K562 (cell line): Measurements from ENCODE around the gene PRR14L. TPM values are rescaled to one million over a fixed set of nuclear protein-coding genes. Genes with fewer than 3 reads are reported as not detected.

Experiments used
- ATAC-seq: fragments of 200-7000 bp; cut with Tn5 transposase; 3 replicates; pipeline ENCODE4 v1.9.1; 2020; ENCODE audit warnings: moderate library complexity
- BruUV-seq: library from RNA; stranded (reverse); fragments of 400-500 nt; replicated peaks from 2 replicates; lab custom pipeline; 2021; lab: Mats Ljungman, UMichigan
- CTCF ChIA-PET: fragments of 300-600 bp; formaldehyde crosslinking; extraction: SDS; loops from one replicate; lab custom pipeline; 2021; ENCODE audit warnings: low intra/inter-chr PET ratio; lab: Yijun Ruan, JAX
- POLR2A ChIA-PET: fragments of 300-600, 350-650 bp; sonication (Branson Sonifier 250); formaldehyde crosslinking; extraction: SDS; loops from one replicate; lab custom pipeline; 2021; ENCODE audit warnings: antibody characterized with exemption, inconsistent platforms; lab: Yijun Ruan, JAX
- DNase-seq, 4 experiments: peaks; one replicate each; pipeline versions ENCODE4 v3.0.0 to v3.0.0-alpha.2; 2011 to 2018; ENCODE audit warnings: low spot score in 3 of 4, mixed read lengths in 3 of 4; ENCODE audit errors: extremely low read depth in 1 of 4
- FAIRE-seq: peaks from 2 replicates; lab custom pipeline; 2011; peaks lifted over from hg19 to GRCh38; lab: Jason Lieb, UNC
- H2AFZ ChIP-seq: 2 replicates; pipeline ENCODE4 v1.6.0; 2011; ENCODE audit warnings: low read depth, low read length, control low read depth, inconsistent platforms
- H3K27ac ChIP-seq: fragments of 200-600 bp; 3 replicates; pipeline ENCODE4 v1.8.0; 2011; ENCODE audit warnings: low read depth, mild to moderate bottlenecking, control low read depth, inconsistent platforms, low read length, moderate library complexity, mixed read lengths; ENCODE audit errors: extremely low read depth
- H3K27me3 ChIP-seq, 2 experiments: fragments of 300-600 bp in 1 of 2; 2 replicates in 1 of 2; 3 replicates in 1 of 2; pipeline versions ENCODE4 v1.6.0 to v1.8.0; 2011; ENCODE audit warnings: inconsistent platforms in 2 of 2, low read length in 2 of 2, mild to moderate bottlenecking in 1 of 2, mixed read lengths in 1 of 2, moderate library complexity in 1 of 2; ENCODE audit not compliant: control insufficient read depth in 2 of 2, insufficient read depth in 2 of 2
- H3K36me3 ChIP-seq: fragments of 300-600 bp; 3 replicates; pipeline ENCODE4 v1.8.0; 2011; ENCODE audit warnings: mild to moderate bottlenecking, low read length, inconsistent platforms; ENCODE audit not compliant: control insufficient read depth, insufficient read depth
- H3K4me1 ChIP-seq, 2 experiments: fragments of 200-600 bp in 1 of 2; replicated peaks in 1 of 2; 2 replicates in 1 of 2; 3 replicates in 1 of 2; pipeline versions ENCODE4 v1.5.1 to v1.8.0; 2011; ENCODE audit warnings: inconsistent platforms in 2 of 2, low read length in 2 of 2, mild to moderate bottlenecking in 1 of 2, mixed read lengths in 1 of 2, moderate library complexity in 1 of 2; ENCODE audit not compliant: control insufficient read depth in 2 of 2, insufficient read depth in 2 of 2
- H3K4me2 ChIP-seq: 2 replicates; pipeline ENCODE4 v1.6.1; 2011; ENCODE audit warnings: low read length, control low read depth, inconsistent platforms, mixed read lengths; ENCODE audit not compliant: insufficient read depth
- H3K4me3 ChIP-seq: fragments of 200-600 bp; sonication (generic), shearing (Covaris generic); 2 replicates; pipeline ENCODE4 v1.5.1; 2016; ENCODE audit warnings: control low read depth, inconsistent platforms
- H3K79me2 ChIP-seq: fragments of 200-600 bp; 3 replicates; pipeline ENCODE4 v1.8.0; 2011; ENCODE audit warnings: low read length, inconsistent platforms; ENCODE audit not compliant: control insufficient read depth, insufficient read depth
- H3K9ac ChIP-seq, 2 experiments: 2 replicates each; pipeline versions ENCODE4 v1.6.0 to v1.6.1; 2011; ENCODE audit warnings: low read depth in 2 of 2, low read length in 2 of 2, control low read depth in 1 of 2, inconsistent platforms in 1 of 2, mild to moderate bottlenecking in 1 of 2, mixed read lengths in 1 of 2; ENCODE audit not compliant: insufficient read depth in 1 of 2
- H3K9me1 ChIP-seq: one replicate; pipeline ENCODE4 v1.6.0; 2011; ENCODE audit warnings: inconsistent platforms, mild to moderate bottlenecking, low read length, moderate library complexity; ENCODE audit not compliant: control insufficient read depth, insufficient read depth
- H3K9me3 ChIP-seq: replicated peaks from 2 replicates; pipeline ENCODE4 v1.5.1; 2011; ENCODE audit warnings: low read depth, low read length, inconsistent platforms; ENCODE audit not compliant: control insufficient read depth, insufficient read depth
- H4K20me1 ChIP-seq: replicated peaks from 2 replicates; pipeline ENCODE4 v1.6.1; 2011; ENCODE audit warnings: low read length, inconsistent platforms, mixed read lengths; ENCODE audit not compliant: control insufficient read depth, insufficient read depth
- BMI1 ChIP-seq: fragments of 150-350 bp; IDR thresholded peaks from 2 replicates; pipeline ENCODE4 v1.6.1; 2014; ENCODE audit warnings: low read length
- ELF2 ChIP-seq: fragments of 250-450 bp; sonication (Bioruptor Pico); IDR thresholded peaks from 2 replicates; pipeline ENCODE4 v1.5.0; 2021; ENCODE audit warnings: mild to moderate bottlenecking
- ETS2 ChIP-seq: IDR thresholded peaks from 2 replicates; pipeline ENCODE4 v1.6.1; 2016; ENCODE audit warnings: borderline replicate concordance, missing genetic modification characterization, mild to moderate bottlenecking, moderate library complexity, missing compliant biosample characterization; ENCODE audit not compliant: poor library complexity, severe bottlenecking
- KLF16 ChIP-seq: IDR thresholded peaks from 2 replicates; pipeline ENCODE4 v1.6.1; 2016; ENCODE audit warnings: antibody characterized with exemption
- RAD21 ChIP-seq, 2 experiments: fragments of 250-450 bp in 1 of 2; fragments of 450-650 bp in 1 of 2; sonication (Bioruptor Pico) in 1 of 2; formaldehyde crosslinking in 1 of 2; IDR thresholded peaks in 1 of 2; conservative IDR thresholded peaks in 1 of 2; 2 replicates each; pipeline versions ENCODE4 v1.4.0 to v1.8.0; 2020 to 2022; ENCODE audit warnings: mild to moderate bottlenecking in 2 of 2, moderate library complexity in 1 of 2
- RBM14 ChIP-seq: fragments of 200-400 bp; formaldehyde crosslinking; IDR thresholded peaks from 2 replicates; pipeline ENCODE4 v1.6.1; 2018; ENCODE audit warnings: low read depth, mild to moderate bottlenecking, low read length, moderate library complexity, borderline replicate concordance; ENCODE audit not compliant: insufficient read depth
- ZBTB11 ChIP-seq, 3 experiments: fragments of 200-800 bp in 1 of 3; fragments of 250-450 bp in 1 of 3; fragments of 450-650 bp in 1 of 3; sonication (Bioruptor Pico) in 1 of 3; sonication (Bioruptor generic) in 1 of 3; formaldehyde crosslinking in 1 of 3; IDR thresholded peaks; 2 replicates each; pipeline versions ENCODE4 v1.6.1 to v1.8.0; 2016 to 2022; ENCODE audit warnings: mild to moderate bottlenecking in 2 of 3, missing genetic modification characterization in 2 of 3, missing compliant biosample characterization in 1 of 3, moderate library complexity in 1 of 3
- ZNF695 ChIP-seq: fragments of 450-650 bp; formaldehyde crosslinking; IDR thresholded peaks from 2 replicates; pipeline ENCODE4 v1.4.0; 2020; ENCODE audit warnings: mild to moderate bottlenecking, moderate library complexity
- WGBS: fragments of 100-300 bp; shearing (Covaris generic); methylation state at CpG from one replicate; pipeline ENCODE4 v1.1.6; 2016; ENCODE audit warnings: low coverage, mixed read lengths; ENCODE audit not compliant: insufficient coverage; ENCODE audit errors: missing lambda C conversion rate; 5-methylcytosine and 5-hydroxymethylcytosine counted together
- in situ Hi-C: fragments of 300-500 bp; cut with MboI; formaldehyde crosslinking; loops from 4 replicates; pipeline ENCODE4 v1.15.0; 2018; ENCODE audit warnings: inconsistent platforms, mixed read lengths
- intact Hi-C: fragments of 100-400 bp; cut with micrococcal nuclease; formaldehyde crosslinking; loops from 2 replicates; pipeline ENCODE4 v1.14.2; 2022
- polyA plus RNA-seq, 8 experiments: library from polyadenylated mRNA; depleted of rRNA in 4 of 8; stranded (reverse) in 5 of 8; unstranded in 3 of 8; fragments of >200 nt; fragmentation: Nextera tagmentation in 2 of 8; fragmentation: Illumina TruSeq in 1 of 8; extraction: Ambion mirVana in 2 of 8; extraction: Trizol in 1 of 8; gene quantifications; 2 replicates each; pipeline versions ENCODE4 v1.2.1 to v1.2.3, GENCODE V29; 2011 to 2014; ENCODE audit warnings: inconsistent platforms in 1 of 8, missing spikeins in 1 of 8
- total RNA-seq, 7 experiments: library from RNA; depleted of rRNA in 6 of 7; stranded (reverse); fragments of >200 nt in 6 of 7; fragmentation: Illumina TruSeq in 2 of 7; extraction: Trizol in 2 of 7; gene quantifications; 2 replicates each; pipeline versions ENCODE4 v1.2.1 to v1.2.3, GENCODE V29; 2011 to 2021; ENCODE audit warnings: low replicate concordance in 1 of 7

PRR14L gene
- total and polyA plus RNA-seq, 9 of the 15 experiments (the other 6 are each of a cell fraction or from before 2014, with no cell fraction given): 2.8 to 36.3 (median 12.3) TPM

GRCh38 chr22:31734512-31734911 is 15.4 kb downstream of the PRR14L start:
- Histone ChIP-seq H3K9ac (no peak overlapping the region), H3K4me1 (no peaks in the 10 kb centered on the region; a peak in 1 of 5 replicates), H3K9me3 (no peaks in the 10 kb centered on the region), H3K27me3 (no peaks in the 10 kb centered on the region), H3K36me3 (peaks cover 45% of the 10 kb centered on the region; the same call in 2 of the 3 replicates), H3K4me2 (no peak overlapping the region), H4K20me1 (no peaks in the 10 kb centered on the region), H3K4me3 (no peak overlapping the region), H3K27ac (no peak overlapping the region), H3K79me2 (peaks cover 53% of the 10 kb centered on the region), H2AFZ (no peak overlapping the region), H3K9me1 (no peaks in the 10 kb centered on the region)
- BruUV-seq: no TSS peak
- WGBS: 89% methylated on average over 1 of the region's 1 CpG
- in situ Hi-C loops: no loop called here
- CTCF ChIA-PET: no interaction called here
- POLR2A ChIA-PET: interaction anchor here (1.3 kb wide), 1 partner anchor 22 kb away, joined by 5 read pairs; no protein-coding TSS in a partner anchor
- intact Hi-C loops: no loop called here
- FAIRE-seq (no peak), DNase-seq (no peak), ATAC-seq (no peak)
- no peak for TF ChIP-seq KLF16
- TF ChIP-seq ZBTB11 (CRISPR knock-in tag; IDR thresholded peaks at IDR 0.05): no peak
- no peak for TF ChIP-seq RAD21 (CRISPR knock-in tag; conservative IDR thresholded peaks at IDR 0.05 in 1 of 2, IDR thresholded peaks at IDR 0.05 in 1 of 2)
- TF ChIP-seq ZNF695: no peak
- no peak for TF ChIP-seq ETS2 (tag)
- TF ChIP-seq BMI1: no peak
- TF ChIP-seq RBM14: no peak
- TF ChIP-seq ELF2 (CRISPR knock-in tag): no peak
